Measurements from ENCODE around the gene VEGFC. TPM values are rescaled to one million over a fixed set of nuclear protein-coding genes. Genes with fewer than 3 reads are reported as not detected.
A peak's percentile ranks its signal among the peaks of the same experiment; 100 is the strongest.

VEGFC gene
- total RNA-seq, 1 experiment from 2014 or later: not detected

GRCh38 chr4:176635372-176636261, 157.1 kb downstream of the VEGFC start:
- H2AFZ ChIP-seq (ENCODE audit: low read depth, low read length, poor library complexity, severe bottlenecking): peak overlapping the region; percentile 45
- DNase-seq (ENCODE audit: low read depth, low spot score): no peak
- H3K27me3 ChIP-seq (ENCODE audit: insufficient read depth, low read length): no peaks in the 10 kb centered on the region
- H3K9me2 ChIP-seq (ENCODE audit: insufficient read depth): no peaks in the 10 kb centered on the region
- H4K20me1 ChIP-seq (ENCODE audit: insufficient read depth): no peaks in the 10 kb centered on the region
- no peak overlapping the region for H3K4me2 ChIP-seq (ENCODE audit: low read length)
- TF ChIP-seq POLR2AphosphoS5 (IDR thresholded peaks at IDR 0.05; ENCODE audit: low read depth, low read length): no peak
- no peak for TF ChIP-seq ATF3 (IDR thresholded peaks at IDR 0.05)
- TF ChIP-seq EGR1 (IDR thresholded peaks at IDR 0.05; ENCODE audit: low read depth): no peak
- no peak for TF ChIP-seq ZBTB33 (IDR thresholded peaks at IDR 0.05; ENCODE audit: extremely low read depth, insufficient replicate concordance, low read length)
- TF ChIP-seq ELF1 (IDR thresholded peaks at IDR 0.05; ENCODE audit: borderline replicate concordance, low read depth): no peak
- TF ChIP-seq ZFX (IDR thresholded peaks at IDR 0.05): no peak
- TF ChIP-seq EZH2 (IDR thresholded peaks at IDR 0.05): no peak
- no peak for TF ChIP-seq CTCF (IDR thresholded peaks at IDR 0.05 in 2 of 3, conservative IDR thresholded peaks at IDR 0.05 in 1 of 3; ENCODE audit: borderline replicate concordance in 1 of 3, insufficient read depth in 1 of 3, low read depth in 2 of 3, low read length in 2 of 3)
- no peaks in the 10 kb centered on the region for H3K36me3 ChIP-seq (ENCODE audit: control insufficient read depth in 1 of 2, insufficient read depth in 2 of 2, low read length in 2 of 2)
- no TSS peak for BruUV-seq (replicated peaks)
- ATAC-seq: no peak
- H3K4me3 ChIP-seq (replicated peaks in 1 of 2; ENCODE audit: low read depth in 1 of 2, low read length in 2 of 2): no peak overlapping the region
- POLR2A ChIA-PET: no interaction called here
- no peak overlapping the region for H3K9ac ChIP-seq (ENCODE audit: low read length)
- H3K9me3 ChIP-seq (ENCODE audit: control insufficient read depth in 1 of 2, insufficient read depth in 1 of 2, low read depth in 1 of 2, low read length in 2 of 2): no peaks in the 10 kb centered on the region
- H3K4me1 ChIP-seq (ENCODE audit: control insufficient read depth in 1 of 2, insufficient read depth in 2 of 2, low read length in 2 of 2): no peaks in the 10 kb centered on the region
- CTCF ChIA-PET: no interaction called here
- RAD21 ChIA-PET (ENCODE audit: low non-redundant PET in 1 of 2, low total read pairs in 2 of 2, uncharacterized antibody in 2 of 2, unreplicated experiment in 2 of 2): no interaction called here
- no peaks in the 10 kb centered on the region for H3K79me2 ChIP-seq (ENCODE audit: insufficient read depth, low read length)
- H3K27ac ChIP-seq (ENCODE audit: low read depth, low read length): no peak overlapping the region
- intact Hi-C loops (cut with micrococcal nuclease): no loop called here

Data from HCT116 (cell line).